Mesenchymal stem cell (in vitro differentiated cells and primary cell): ENCODE results near the gene RTEL1.

Experiments used
- DNase-seq: peaks from one replicate; pipeline ENCODE4 v3.0.0-alpha.2; 2013
- H2AFZ ChIP-seq: one replicate; pipeline ENCODE4 v1.6.1; 2013; ENCODE audit warnings: low read depth, mild to moderate bottlenecking, control low read depth, inconsistent platforms, low read length, moderate library complexity
- H2AK5ac ChIP-seq: 2 replicates; pipeline ENCODE4 v1.6.1; 2013; ENCODE audit warnings: low read length, moderate library complexity, mild to moderate bottlenecking, inconsistent platforms; ENCODE audit not compliant: severe bottlenecking
- H2BK120ac ChIP-seq: one replicate; pipeline ENCODE4 v1.6.1; 2013; ENCODE audit warnings: low read depth, mild to moderate bottlenecking, inconsistent platforms, low read length, moderate library complexity
- H2BK12ac ChIP-seq, 2 experiments: one replicate each; pipeline ENCODE4 v1.6.1; 2013; ENCODE audit warnings: inconsistent platforms in 2 of 2, low read length in 2 of 2, mild to moderate bottlenecking in 2 of 2, moderate library complexity in 2 of 2, control low read depth in 1 of 2
- H2BK15ac ChIP-seq: one replicate; pipeline ENCODE4 v1.6.1; 2013; ENCODE audit warnings: mild to moderate bottlenecking, low read depth, inconsistent platforms; ENCODE audit not compliant: poor library complexity, severe bottlenecking
- H2BK5ac ChIP-seq: 2 replicates; pipeline ENCODE4 v1.6.1; 2013; ENCODE audit warnings: low read depth, mild to moderate bottlenecking, low read length, control low read depth, inconsistent platforms; ENCODE audit not compliant: poor library complexity, severe bottlenecking
- H3K14ac ChIP-seq, 2 experiments: one replicate each; pipeline ENCODE4 v1.6.1; 2013; ENCODE audit warnings: inconsistent platforms in 2 of 2, low read length in 2 of 2, control low read depth in 1 of 2, mild to moderate bottlenecking in 1 of 2, moderate library complexity in 1 of 2
- H3K18ac ChIP-seq, 2 experiments: one replicate each; pipeline ENCODE4 v1.6.1; 2013; ENCODE audit warnings: inconsistent platforms in 2 of 2, low read length in 2 of 2, control low read depth in 1 of 2, low read depth in 1 of 2, mild to moderate bottlenecking in 1 of 2
- H3K23ac ChIP-seq, 2 experiments: one replicate each; pipeline ENCODE4 v1.6.1; 2013; ENCODE audit warnings: inconsistent platforms in 2 of 2, low read length in 2 of 2, mild to moderate bottlenecking in 2 of 2, moderate library complexity in 2 of 2, control low read depth in 1 of 2
- H3K27ac ChIP-seq: 2 replicates; pipeline ENCODE4 v1.5.1; 2013; ENCODE audit warnings: mild to moderate bottlenecking, moderate library complexity, low read length, control low read depth, inconsistent platforms; ENCODE audit not compliant: poor library complexity, severe bottlenecking
- H3K27me3 ChIP-seq, 2 experiments: 2 replicates each; pipeline versions ENCODE4 v1.6.1 to v1.7.0; 2013; ENCODE audit warnings: low read length in 2 of 2, mild to moderate bottlenecking in 2 of 2, moderate library complexity in 2 of 2, control low read depth in 1 of 2, inconsistent platforms in 1 of 2; ENCODE audit not compliant: control insufficient read depth in 1 of 2, insufficient read depth in 1 of 2
- H3K36me3 ChIP-seq, 2 experiments: 2 replicates each; pipeline versions ENCODE4 v1.6.1 to v1.7.0; 2013; ENCODE audit warnings: low read length in 2 of 2, control low read depth in 1 of 2, inconsistent platforms in 1 of 2, low read depth in 1 of 2, mild to moderate bottlenecking in 1 of 2; ENCODE audit not compliant: insufficient read depth in 2 of 2, control insufficient read depth in 1 of 2
- H3K4ac ChIP-seq, 2 experiments: one replicate each; pipeline ENCODE4 v1.6.1; 2013; ENCODE audit warnings: inconsistent platforms in 2 of 2, low read length in 2 of 2, mild to moderate bottlenecking in 2 of 2, moderate library complexity in 2 of 2, control low read depth in 1 of 2, low read depth in 1 of 2
- H3K4me1 ChIP-seq: 2 replicates; pipeline ENCODE4 v1.6.1; 2013; ENCODE audit warnings: low read depth, low read length, control low read depth; ENCODE audit not compliant: control insufficient read depth, insufficient read depth
- H3K4me2 ChIP-seq: 2 replicates; pipeline ENCODE4 v1.6.1; 2013; ENCODE audit warnings: low read length, mild to moderate bottlenecking, inconsistent platforms; ENCODE audit not compliant: poor library complexity, severe bottlenecking
- H3K4me3 ChIP-seq, 2 experiments: 2 replicates each; pipeline versions ENCODE4 v1.5.1 to v1.7.0; 2013; ENCODE audit warnings: low read length in 2 of 2, mild to moderate bottlenecking in 2 of 2, control low read depth in 1 of 2, low read depth in 1 of 2; ENCODE audit not compliant: insufficient read depth in 1 of 2
- H3K79me1 ChIP-seq: replicated peaks from 2 replicates; pipeline ENCODE4 v1.6.1; 2013; ENCODE audit warnings: mild to moderate bottlenecking, control low read depth, low read length, inconsistent platforms; ENCODE audit not compliant: poor library complexity, severe bottlenecking
- H3K9ac ChIP-seq: 2 replicates; pipeline ENCODE4 v1.7.0; 2013; ENCODE audit warnings: mild to moderate bottlenecking, low read length, moderate library complexity
- H3K9me3 ChIP-seq: 2 replicates; pipeline ENCODE4 v1.7.0; 2013; ENCODE audit warnings: mild to moderate bottlenecking, low read length; ENCODE audit not compliant: control insufficient read depth
- H4K8ac ChIP-seq: one replicate; pipeline ENCODE4 v1.6.1; 2013; ENCODE audit warnings: inconsistent platforms, mild to moderate bottlenecking, low read length, moderate library complexity
- H4K91ac ChIP-seq: one replicate; pipeline ENCODE4 v1.6.1; 2013; ENCODE audit warnings: mild to moderate bottlenecking, low read length, inconsistent platforms
- WGBS: methylation state at CpG from one replicate; pipeline ENCODE4 v1.1.7; 2013; ENCODE audit warnings: mixed read lengths; 5-methylcytosine and 5-hydroxymethylcytosine counted together

RTEL1 gene

DNA sequence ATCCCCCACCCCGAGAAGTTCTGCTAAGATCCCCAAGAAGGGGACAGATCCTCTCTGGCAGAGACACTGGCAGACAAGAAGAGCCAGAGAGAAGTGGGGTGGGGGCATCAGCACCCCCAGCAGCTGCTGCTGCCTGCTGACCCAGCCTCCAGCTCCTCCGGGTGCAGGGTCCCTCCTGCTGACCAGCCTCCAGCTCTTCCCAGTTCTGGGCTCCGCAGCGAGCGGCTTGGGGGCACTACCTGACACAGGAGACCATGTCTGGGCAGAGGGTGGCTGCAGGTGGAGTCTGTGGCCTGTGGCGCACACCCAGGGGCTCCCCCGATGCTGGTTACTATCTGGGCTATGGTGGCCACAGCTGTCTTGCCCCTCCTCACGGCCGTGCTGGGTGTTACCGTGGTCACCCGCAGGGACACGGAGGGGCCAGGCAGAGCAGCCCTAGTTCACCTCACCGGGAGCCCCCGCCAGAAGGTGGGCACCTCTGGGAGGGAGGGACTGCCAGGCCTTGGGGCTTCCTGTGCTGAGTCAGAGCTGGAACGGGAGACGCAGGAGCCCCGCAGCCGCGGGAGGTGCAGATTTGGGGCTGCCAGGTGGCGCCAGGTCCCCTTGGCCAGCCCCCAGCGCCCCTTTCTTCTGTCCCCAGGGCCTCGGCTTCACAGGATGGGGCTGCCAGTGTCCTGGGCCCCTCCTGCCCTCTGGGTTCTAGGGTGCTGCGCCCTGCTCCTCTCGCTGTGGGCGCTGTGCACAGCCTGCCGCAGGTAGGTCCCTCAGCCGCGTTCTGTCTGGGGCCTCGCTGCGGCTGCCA is 79.0 kb downstream of the RTEL1 start:
- H2AFZ ChIP-seq = no peak overlapping the region
- H3K79me1 ChIP-seq = peaks cover 21% of the 10 kb centered on the region
- DNase-seq = no peak
- H2BK15ac ChIP-seq = no peak overlapping the region
- H3K18ac ChIP-seq = no peak overlapping the region
- H2AK5ac ChIP-seq = no peak overlapping the region
- no peak overlapping the region for H3K4me3 ChIP-seq
- no peak overlapping the region for H4K8ac ChIP-seq
- peaks cover 40 to 71% of the 10 kb centered on the region in 2 experiments for H3K36me3 ChIP-seq
- no peak overlapping the region for H3K27ac ChIP-seq
- H3K4me2 ChIP-seq = no peak overlapping the region
- H3K14ac ChIP-seq = no peak overlapping the region
- no peak overlapping the region for H2BK120ac ChIP-seq
- H2BK5ac ChIP-seq = no peak overlapping the region
- H3K23ac ChIP-seq = no peak overlapping the region
- H3K9ac ChIP-seq = no peak overlapping the region
- no peak overlapping the region for H3K4ac ChIP-seq
- peaks cover 37% of the 10 kb centered on the region for H3K4me1 ChIP-seq
- peak overlapping the region; percentile 5 for H4K91ac ChIP-seq
- H3K9me3 ChIP-seq = no peaks in the 10 kb centered on the region
- H3K27me3 ChIP-seq = no peaks in the 10 kb centered on the region
- WGBS = 64% methylated on average over 26 of the region's 30 CpGs
- no peak overlapping the region for H2BK12ac ChIP-seq

DNA sequence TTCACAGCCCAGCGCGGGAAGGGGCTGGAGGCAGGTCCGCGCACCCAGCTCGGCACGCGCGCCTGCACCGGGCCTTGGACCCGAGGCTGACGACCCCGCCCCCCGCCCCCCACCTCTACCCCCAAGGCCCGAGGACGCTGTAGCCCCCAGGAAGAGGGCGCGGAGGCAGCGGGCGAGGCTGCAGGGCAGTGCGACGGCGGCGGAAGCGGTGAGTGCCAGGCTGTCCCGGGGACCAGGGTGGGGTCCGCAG is 79.5 kb downstream of the RTEL1 start:
- peaks cover 42 to 73% of the 10 kb centered on the region in 2 experiments for H3K36me3 ChIP-seq
- no peak overlapping the region for H4K8ac ChIP-seq
- no peak overlapping the region for H2AK5ac ChIP-seq
- 34% methylated on average over 5 of the region's 26 CpGs for WGBS
- H3K4me1 ChIP-seq = peaks cover 38% of the 10 kb centered on the region
- peak overlapping the region; percentile 14 for H3K4me2 ChIP-seq
- no peaks in the 10 kb centered on the region for H3K9me3 ChIP-seq
- H3K4ac ChIP-seq = no peak overlapping the region
- H2BK120ac ChIP-seq = no peak overlapping the region
- H2BK15ac ChIP-seq = no peak overlapping the region
- H3K27me3 ChIP-seq = no peaks in the 10 kb centered on the region
- H3K14ac ChIP-seq = no peak overlapping the region
- DNase-seq = no peak
- H3K9ac ChIP-seq = no peak overlapping the region
- H3K27ac ChIP-seq = no peak overlapping the region
- H4K91ac ChIP-seq = no peak overlapping the region
- no peak overlapping the region for H2AFZ ChIP-seq
- H3K79me1 ChIP-seq = peaks cover 22% of the 10 kb centered on the region
- H2BK5ac ChIP-seq = no peak overlapping the region
- H3K23ac ChIP-seq = no peak overlapping the region
- no peak overlapping the region for H2BK12ac ChIP-seq
- H3K18ac ChIP-seq = no peak overlapping the region
- H3K4me3 ChIP-seq = no peak overlapping the region

DNA sequence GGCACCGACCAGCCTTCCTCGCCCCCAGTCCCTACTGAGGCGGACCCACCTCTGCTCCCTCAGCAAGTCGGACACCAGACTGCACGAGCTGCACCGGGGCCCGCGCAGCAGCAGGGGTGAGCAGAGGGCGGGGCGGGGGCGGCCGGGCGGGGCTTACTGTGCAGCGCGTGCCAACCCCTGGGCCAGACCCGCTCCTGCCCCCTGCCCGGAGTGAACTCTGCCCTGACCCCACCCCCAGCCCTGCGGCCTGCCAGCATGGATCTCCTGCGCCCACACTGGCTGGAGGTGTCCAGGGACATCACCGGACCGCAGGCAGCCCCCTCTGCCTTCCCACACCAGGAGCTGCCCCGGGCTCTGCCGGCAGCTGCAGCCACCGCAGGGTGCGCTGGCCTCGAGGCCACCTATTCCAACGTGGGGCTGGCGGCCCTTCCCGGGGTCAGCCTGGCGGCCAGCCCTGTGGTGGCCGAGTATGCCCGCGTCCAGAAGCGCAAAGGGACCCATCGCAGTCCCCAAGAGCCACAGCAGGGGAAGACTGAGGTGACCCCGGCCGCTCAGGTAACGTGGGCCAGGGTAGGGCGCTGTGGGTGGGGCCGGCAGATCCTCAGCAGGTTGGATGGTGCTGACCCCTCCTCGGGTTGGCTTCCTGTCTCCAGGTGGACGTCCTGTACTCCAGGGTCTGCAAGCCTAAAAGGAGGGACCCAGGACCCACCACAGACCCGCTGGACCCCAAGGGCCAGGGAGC is 80.0 kb downstream of the RTEL1 start:
- H3K79me1 ChIP-seq = peaks cover 18% of the 10 kb centered on the region
- no peak overlapping the region for H4K91ac ChIP-seq
- DNase-seq = no peak
- no peak overlapping the region for H3K9ac ChIP-seq
- no peak overlapping the region for H3K4me3 ChIP-seq
- peaks cover 45 to 73% of the 10 kb centered on the region in 2 experiments for H3K36me3 ChIP-seq
- peak overlapping the region; percentile 45 for H4K8ac ChIP-seq
- no peak overlapping the region for H2BK12ac ChIP-seq
- peak overlapping the region in 1 of 2 experiments; percentile 46 for H3K23ac ChIP-seq
- peaks cover 40% of the 10 kb centered on the region for H3K4me1 ChIP-seq
- peak overlapping the region; percentile 20 for H2BK5ac ChIP-seq
- no peak overlapping the region for H2AK5ac ChIP-seq
- H3K14ac ChIP-seq = no peak overlapping the region
- peak overlapping the region; percentile 23 to 50 for H3K18ac ChIP-seq
- H3K4ac ChIP-seq = peak overlapping the region in 1 of 2 experiments; percentile 21
- peak overlapping the region; percentile 85 for H3K4me2 ChIP-seq
- H3K27ac ChIP-seq = no peak overlapping the region
- 25% methylated on average over 38 of the region's 43 CpGs for WGBS
- no peaks in the 10 kb centered on the region for H3K27me3 ChIP-seq
- no peak overlapping the region for H2BK120ac ChIP-seq
- no peaks in the 10 kb centered on the region for H3K9me3 ChIP-seq
- no peak overlapping the region for H2BK15ac ChIP-seq
- no peak overlapping the region for H2AFZ ChIP-seq

DNA sequence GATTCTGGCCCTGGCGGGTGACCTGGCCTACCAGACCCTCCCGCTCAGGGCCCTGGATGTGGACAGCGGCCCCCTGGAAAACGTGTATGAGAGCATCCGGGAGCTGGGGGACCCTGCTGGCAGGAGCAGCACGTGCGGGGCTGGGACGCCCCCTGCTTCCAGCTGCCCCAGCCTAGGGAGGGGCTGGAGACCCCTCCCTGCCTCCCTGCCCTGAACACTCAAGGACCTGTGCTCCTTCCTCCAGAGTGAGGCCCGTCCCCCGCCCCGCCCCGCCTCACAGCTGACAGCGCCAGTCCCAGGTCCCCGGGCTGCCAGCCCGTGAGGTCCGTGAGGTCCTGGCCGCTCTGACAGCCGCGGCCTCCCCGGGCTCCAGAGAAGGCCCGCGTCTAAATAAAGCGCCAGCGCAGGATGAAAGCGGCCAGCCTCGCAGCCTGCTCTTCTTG is 80.6 kb downstream of the RTEL1 start:
- WGBS = 12% methylated on average over 26 of the region's 26 CpGs
- Histone ChIP-seq H3K23ac (peak overlapping the region in 1 of 2 experiments; percentile 46), H3K79me1 (peaks cover 12% of the 10 kb centered on the region), H3K36me3 (peaks cover 45 to 73% of the 10 kb centered on the region in 2 experiments), H2BK120ac (peak overlapping the region; percentile 78), H2BK15ac (peak overlapping the region; percentile 82), H3K14ac (no peak overlapping the region), H3K4me3 (peak overlapping the region; percentile 11 to 65), H2AFZ (no peak overlapping the region), H2BK12ac (peak overlapping the region in 1 of 2 experiments; percentile 50), H3K9me3 (no peaks in the 10 kb centered on the region), H2AK5ac (no peak overlapping the region), H4K8ac (peak overlapping the region; percentile 45), H3K4me1 (peaks cover 40% of the 10 kb centered on the region), H4K91ac (no peak overlapping the region), H3K4ac (no peak overlapping the region), H3K27ac (no peak overlapping the region), H3K4me2 (peak overlapping the region; percentile 85), H3K27me3 (no peaks in the 10 kb centered on the region), H3K18ac (peak overlapping the region; percentile 50 to 82), H3K9ac (peak overlapping the region; percentile 63), H2BK5ac (no peak overlapping the region)
- peak; percentile 61 for DNase-seq
